ENCODE data around the gene CCR3. TPM values are rescaled to one million over a fixed set of nuclear protein-coding genes. Genes with fewer than 3 reads are reported as not detected.

CCR3 gene
- total RNA-seq, 2 donors from 2014 or later = not detected

GRCh38 chr3:46228260-46229242 lies 13.7 kb upstream of the CCR3 start:
- Histone ChIP-seq H3K27ac (no peak overlapping the region), H3K27me3 (replicated peaks; ENCODE audit: insufficient read depth) (no peaks in the 10 kb centered on the region), H3K4me3 (no peak overlapping the region), H3K36me3 (no peaks in the 10 kb centered on the region), H3K9me3 (no peaks in the 10 kb centered on the region), H3K4me1 (replicated peaks) (no peaks in the 10 kb centered on the region)
- 66% methylated on average over 5 of the region's 5 CpGs for WGBS
- intact Hi-C loops (cut with DNase I) = no loop called here
- no peak for TF ChIP-seq POLR2A (IDR thresholded peaks at IDR 0.05)
- TF ChIP-seq POLR2AphosphoS5 (IDR thresholded peaks at IDR 0.05) = no peak
- no peak for TF ChIP-seq CTCF (IDR thresholded peaks at IDR 0.05)
- no peak for DNase-seq (ENCODE audit: low spot score)

- Histone ChIP-seq H3K4me1 (replicated peaks) (no peaks in the 10 kb centered on the region), H3K27ac (no peak overlapping the region), H3K27me3 (replicated peaks; ENCODE audit: insufficient read depth) (no peaks in the 10 kb centered on the region), H3K36me3 (no peaks in the 10 kb centered on the region), H3K4me3 (no peak overlapping the region), H3K9me3 (no peaks in the 10 kb centered on the region)
- intact Hi-C loops (cut with DNase I) = no loop called here
- no peak for DNase-seq (ENCODE audit: low spot score)
- WGBS = 68% methylated on average over 5 of the region's 5 CpGs
- TF ChIP-seq CTCF (IDR thresholded peaks at IDR 0.05) = no peak
- no peak for TF ChIP-seq POLR2AphosphoS5 (IDR thresholded peaks at IDR 0.05)
- no peak for TF ChIP-seq POLR2A (IDR thresholded peaks at IDR 0.05)
Observed at GRCh38 chr3:46231323-46231722, 10.9 kb upstream of the CCR3 start.

- Histone ChIP-seq H3K4me3 (no peak overlapping the region), H3K4me1 (replicated peaks) (no peaks in the 10 kb centered on the region), H3K27me3 (replicated peaks; ENCODE audit: insufficient read depth) (no peaks in the 10 kb centered on the region), H3K36me3 (no peaks in the 10 kb centered on the region), H3K9me3 (no peaks in the 10 kb centered on the region), H3K27ac (no peak overlapping the region)
- DNase-seq (ENCODE audit: low spot score) = no peak
- intact Hi-C loops (cut with DNase I) = no loop called here
- TF ChIP-seq POLR2A (IDR thresholded peaks at IDR 0.05) (no peak), POLR2AphosphoS5 (IDR thresholded peaks at IDR 0.05) (no peak), CTCF (IDR thresholded peaks at IDR 0.05) (no peak)
- WGBS = 69% methylated on average over 6 of the region's 6 CpGs
Observed at GRCh38 chr3:46233194-46233593, 9.1 kb upstream of the CCR3 start.

- no peaks in the 10 kb centered on the region for H3K36me3 ChIP-seq
- no peaks in the 10 kb centered on the region for H3K9me3 ChIP-seq
- H3K27ac ChIP-seq = no peak overlapping the region
- no peaks in the 10 kb centered on the region for H3K4me1 ChIP-seq (replicated peaks)
- H3K4me3 ChIP-seq = no peak overlapping the region
- TF ChIP-seq CTCF (IDR thresholded peaks at IDR 0.05) (no peak), POLR2A (IDR thresholded peaks at IDR 0.05) (no peak), POLR2AphosphoS5 (IDR thresholded peaks at IDR 0.05) (no peak)
- no peaks in the 10 kb centered on the region for H3K27me3 ChIP-seq (replicated peaks; ENCODE audit: insufficient read depth)
- WGBS = 83% methylated on average over 2 of the region's 2 CpGs
- intact Hi-C loops (cut with DNase I) = no loop called here
- no peak for DNase-seq (ENCODE audit: low spot score)
Observed at GRCh38 chr3:46235425-46235824, 6.8 kb upstream of the CCR3 start.
